IMR-90 (cell line): ENCODE results near the gene CCDC87. TPM values are rescaled to one million over a fixed set of nuclear protein-coding genes. Genes with fewer than 3 reads are reported as not detected.

Experiments
- ATAC-seq: fragments of 200-7000 bp; cut with Tn5 transposase; 2 replicates; pipeline ENCODE4 v1.9.1; 2020; ENCODE audit warnings: low read depth, mild to moderate bottlenecking, moderate library complexity
- BruUV-seq: library from RNA; stranded (reverse); fragments of 400-500 nt; replicated peaks from 2 replicates; lab custom pipeline; 2021; lab: Mats Ljungman, UMichigan
- CTCF ChIA-PET: fragments of 300-600 bp; formaldehyde crosslinking; extraction: SDS; loops from one replicate; lab custom pipeline; 2021; ENCODE audit warnings: antibody characterized with exemption; lab: Yijun Ruan, JAX
- POLR2A ChIA-PET: fragments of 300-600 bp; sonication (Branson Sonifier 250); formaldehyde crosslinking; loops from one replicate; lab custom pipeline; 2022; ENCODE audit warnings: antibody characterized with exemption; ENCODE audit not compliant: unreplicated experiment; lab: Charles Lee
- DNase-seq: peaks from one replicate; pipeline ENCODE4 v3.0.0; 2013
- H2AFZ ChIP-seq: replicated peaks from 2 replicates; pipeline ENCODE3; 2013; ENCODE audit warnings: low read length, mild to moderate bottlenecking; ENCODE audit not compliant: poor library complexity
- H2AK5ac ChIP-seq: 2 replicates; pipeline ENCODE4 v1.6.1; 2013; ENCODE audit warnings: low read depth, low read length, inconsistent platforms
- H2AK9ac ChIP-seq: replicated peaks from 2 replicates; pipeline ENCODE3; 2013; ENCODE audit warnings: mild to moderate bottlenecking, low read depth, low read length, moderate library complexity; ENCODE audit not compliant: poor library complexity
- H2BK120ac ChIP-seq: 2 replicates; pipeline ENCODE4 v1.6.1; 2013; ENCODE audit warnings: low read depth, low read length, inconsistent platforms
- H2BK15ac ChIP-seq: 3 replicates; pipeline ENCODE4 v1.6.1; 2013; ENCODE audit warnings: low read depth, low read length, inconsistent platforms
- H2BK20ac ChIP-seq: 2 replicates; pipeline ENCODE4 v1.6.1; 2013; ENCODE audit warnings: low read depth, mild to moderate bottlenecking, inconsistent platforms, low read length, moderate library complexity
- H2BK5ac ChIP-seq: 2 replicates; pipeline ENCODE4 v1.6.1; 2013; ENCODE audit warnings: mild to moderate bottlenecking, low read depth, low read length, inconsistent platforms; ENCODE audit not compliant: poor library complexity, severe bottlenecking
- H3K14ac ChIP-seq: replicated peaks from 2 replicates; pipeline ENCODE4 v1.6.1; 2013; ENCODE audit warnings: low read depth, low read length, inconsistent platforms
- H3K18ac ChIP-seq: 2 replicates; pipeline ENCODE4 v1.6.1; 2013; ENCODE audit warnings: low read depth, low read length, control low read depth
- H3K23ac ChIP-seq: 2 replicates; pipeline ENCODE4 v1.6.1; 2013; ENCODE audit warnings: low read depth, low read length, inconsistent platforms
- H3K27ac ChIP-seq: 2 replicates; pipeline ENCODE4 v1.5.1; 2013; ENCODE audit warnings: mild to moderate bottlenecking, control low read depth, low read length; ENCODE audit not compliant: insufficient read depth
- H3K27me3 ChIP-seq: 2 replicates; pipeline ENCODE4 v1.6.1; 2013; ENCODE audit warnings: low read length; ENCODE audit not compliant: control insufficient read depth, insufficient read depth
- H3K36me3 ChIP-seq: 2 replicates; pipeline ENCODE4 v1.6.1; 2013; ENCODE audit warnings: low read length, mixed read lengths; ENCODE audit not compliant: control insufficient read depth, insufficient read depth
- H3K4ac ChIP-seq: 2 replicates; pipeline ENCODE4 v1.6.1; 2013; ENCODE audit warnings: low read depth, low read length, inconsistent platforms
- H3K4me1 ChIP-seq: 2 replicates; pipeline ENCODE4 v1.6.1; 2013; ENCODE audit warnings: low read length, mixed read lengths; ENCODE audit not compliant: control insufficient read depth, insufficient read depth
- H3K4me2 ChIP-seq: 2 replicates; pipeline ENCODE4 v1.6.1; 2013; ENCODE audit warnings: low read depth, mild to moderate bottlenecking, control low read depth, low read length, moderate library complexity
- H3K4me3 ChIP-seq: 2 replicates; pipeline ENCODE4 v1.5.1; 2013; ENCODE audit warnings: low read depth, mild to moderate bottlenecking, control low read depth, low read length, moderate library complexity; ENCODE audit not compliant: insufficient read depth
- H3K56ac ChIP-seq: 2 replicates; pipeline ENCODE4 v1.6.1; 2013; ENCODE audit warnings: low read length, inconsistent platforms; ENCODE audit not compliant: insufficient read depth; ENCODE audit errors: extremely low read depth
- H3K79me1 ChIP-seq, 2 experiments: 2 replicates each; pipeline ENCODE4 v1.6.1; 2013; ENCODE audit warnings: low read length in 2 of 2, inconsistent platforms in 1 of 2, low read depth in 1 of 2
- H3K9ac ChIP-seq: 2 replicates; pipeline ENCODE4 v1.6.1; 2013; ENCODE audit warnings: low read depth, low read length, control low read depth
- H3K9me1 ChIP-seq: 2 replicates; pipeline ENCODE4 v1.6.1; 2013; ENCODE audit warnings: low read length, inconsistent platforms; ENCODE audit not compliant: insufficient read depth
- H3K9me3 ChIP-seq: 2 replicates; pipeline ENCODE4 v1.6.1; 2013; ENCODE audit warnings: low read length; ENCODE audit not compliant: control insufficient read depth, insufficient read depth
- H4K20me1 ChIP-seq: 2 replicates; pipeline ENCODE4 v1.6.1; 2013; ENCODE audit warnings: low read length, inconsistent platforms; ENCODE audit not compliant: insufficient read depth
- H4K5ac ChIP-seq: 2 replicates; pipeline ENCODE4 v1.6.1; 2013; ENCODE audit warnings: mild to moderate bottlenecking, low read depth, low read length, control low read depth
- H4K8ac ChIP-seq, 2 experiments: 2 replicates each; pipeline ENCODE4 v1.6.1; 2013; ENCODE audit warnings: low read depth in 2 of 2, low read length in 2 of 2, control low read depth in 1 of 2, inconsistent platforms in 1 of 2
- H4K91ac ChIP-seq: 2 replicates; pipeline ENCODE4 v1.6.1; 2013; ENCODE audit warnings: low read depth, low read length, inconsistent platforms; ENCODE audit not compliant: insufficient read depth
- BHLHE40 ChIP-seq: fragments of 150-350 bp; IDR thresholded peaks from 2 replicates; pipeline ENCODE4 v1.6.1; 2016; ENCODE audit warnings: mild to moderate bottlenecking, low read depth, low read length
- CEBPB ChIP-seq: IDR thresholded peaks from 2 replicates; pipeline ENCODE4 v1.6.1; 2012; ENCODE audit warnings: low read depth, low read length, improper control_type of control experiment
- CHD1 ChIP-seq: IDR thresholded peaks from 2 replicates; pipeline ENCODE4 v1.6.1; 2012; ENCODE audit warnings: low read depth, low read length, improper control_type of control experiment
- CTCF ChIP-seq: conservative IDR thresholded peaks from 2 replicates; pipeline ENCODE4 v1.5.1; 2012; ENCODE audit warnings: mild to moderate bottlenecking, low read depth, low read length, improper control_type of control experiment
- ELK1 ChIP-seq: fragments of 150-350 bp; IDR thresholded peaks from 2 replicates; pipeline ENCODE4 v1.6.1; 2016; ENCODE audit warnings: low read depth, mild to moderate bottlenecking, low read length, moderate library complexity, borderline replicate concordance
- FOS ChIP-seq: fragments of 150-350 bp; IDR thresholded peaks from 2 replicates; pipeline ENCODE4 v1.6.1; 2016; ENCODE audit warnings: low read depth, low read length
- MAFK ChIP-seq: IDR thresholded peaks from 2 replicates; pipeline ENCODE4 v1.6.1; 2012; ENCODE audit warnings: low read depth, low read length, improper control_type of control experiment
- MAZ ChIP-seq: IDR thresholded peaks from 2 replicates; pipeline ENCODE4 v1.6.1; 2012; ENCODE audit warnings: low read depth, mild to moderate bottlenecking, low read length, improper control_type of control experiment, moderate library complexity, borderline replicate concordance
- MXI1 ChIP-seq: IDR thresholded peaks from 2 replicates; pipeline ENCODE4 v1.6.1; 2012; ENCODE audit warnings: low read depth, mild to moderate bottlenecking, low read length, moderate library complexity, borderline replicate concordance
- NFE2L2 ChIP-seq: fragments of 150-350 bp; IDR thresholded peaks from 2 replicates; pipeline ENCODE4 v1.6.1; 2016; ENCODE audit warnings: low read depth, mild to moderate bottlenecking, low read length
- POLR2A ChIP-seq: IDR thresholded peaks from 2 replicates; pipeline ENCODE4 v1.6.1; 2012; ENCODE audit warnings: mild to moderate bottlenecking, low read depth, low read length
- RAD21 ChIP-seq: IDR thresholded peaks from 2 replicates; pipeline ENCODE4 v1.6.1; 2012; ENCODE audit warnings: low read length, improper control_type of control experiment
- RCOR1 ChIP-seq: IDR thresholded peaks from 2 replicates; pipeline ENCODE4 v1.6.1; 2012; ENCODE audit warnings: mild to moderate bottlenecking, low read length, improper control_type of control experiment; ENCODE audit not compliant: insufficient replicate concordance
- RFX5 ChIP-seq: IDR thresholded peaks from 2 replicates; pipeline ENCODE4 v1.8.0; 2012; ENCODE audit warnings: low read depth, mild to moderate bottlenecking, low read length, moderate library complexity
- SMC3 ChIP-seq: fragments of 150-350 bp; IDR thresholded peaks from 2 replicates; pipeline ENCODE4 v1.6.1; 2016; ENCODE audit warnings: low read depth, mild to moderate bottlenecking, antibody characterized with exemption, low read length, moderate library complexity
- WGBS, 2 experiments: methylation state at CpG; one replicate each; pipeline versions ENCODE4 v1.1.5 to v1.1.7; 2013; ENCODE audit warnings: missing lambda C conversion rate in 2 of 2; ENCODE audit not compliant: insufficient read length in 1 of 2; ENCODE audit errors: extremely low coverage in 2 of 2; 5-methylcytosine and 5-hydroxymethylcytosine counted together
- dilution Hi-C: fragments of 300-500 bp; cut with HindIII; formaldehyde crosslinking; loops from one replicate; pipeline ENCODE4 v1.14.3; 2018; ENCODE audit warnings: low sequenced_read_pairs; ENCODE audit not compliant: unreplicated experiment
- in situ Hi-C: fragments of 300-500 bp; cut with MboI; formaldehyde crosslinking; loops from 3 replicates; pipeline ENCODE4 v1.14.3; 2019; ENCODE audit warnings: low sequenced_read_pairs, inconsistent platforms, mixed read lengths
- intact Hi-C: fragments of 100-400 bp; cut with micrococcal nuclease; formaldehyde crosslinking; loops from 2 replicates; pipeline ENCODE4 v1.10.0; 2022
- polyA plus RNA-seq, 3 experiments: library from polyadenylated mRNA; depleted of rRNA; stranded (reverse); fragments of >200 nt; gene quantifications; 2 replicates each; pipeline ENCODE4 v1.2.3, GENCODE V29; 2012; ENCODE audit warnings: low replicate concordance in 1 of 3
- total RNA-seq: library from RNA; depleted of rRNA; stranded (reverse); fragments of >200 nt; gene quantifications from 2 replicates; pipeline ENCODE4 v1.2.3, GENCODE V29; 2012
- TF ChIP-seq, protein P1 (sequence below): fragments of 150-350 bp; IDR thresholded peaks from 2 replicates; pipeline ENCODE4 v1.6.1; 2017; ENCODE audit warnings: mild to moderate bottlenecking, antibody characterized with exemption, low read length, low read depth

CCDC87 gene
- total and polyA plus RNA-seq, 2 of the 4 experiments (the other 2 are of a cell fraction), result 0.18 to 0.19 TPM

- H2BK5ac ChIP-seq, result no peak overlapping the region
- no peak overlapping the region for H4K8ac ChIP-seq
- H3K9ac ChIP-seq, result no peak overlapping the region
- H2BK120ac ChIP-seq, result no peak overlapping the region
- TF ChIP-seq NFE2L2 (no peak), CEBPB (no peak), RCOR1 (no peak), SMC3 (no peak), CTCF (no peak), RAD21 (no peak), MAZ (no peak), FOS (no peak), RFX5 (no peak), POLR2A (no peak), MAFK (no peak), ELK1 (no peak), CHD1 (no peak), MXI1 (no peak), BHLHE40 (no peak)
- TF ChIP-seq, protein P1, sequence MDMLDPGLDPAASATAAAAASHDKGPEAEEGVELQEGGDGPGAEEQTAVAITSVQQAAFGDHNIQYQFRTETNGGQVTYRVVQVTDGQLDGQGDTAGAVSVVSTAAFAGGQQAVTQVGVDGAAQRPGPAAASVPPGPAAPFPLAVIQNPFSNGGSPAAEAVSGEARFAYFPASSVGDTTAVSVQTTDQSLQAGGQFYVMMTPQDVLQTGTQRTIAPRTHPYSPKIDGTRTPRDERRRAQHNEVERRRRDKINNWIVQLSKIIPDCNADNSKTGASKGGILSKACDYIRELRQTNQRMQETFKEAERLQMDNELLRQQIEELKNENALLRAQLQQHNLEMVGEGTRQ, result no peak
- H3K18ac ChIP-seq, result no peak overlapping the region
- peak overlapping the region; percentile 34 for H2AFZ ChIP-seq
- no peak overlapping the region for H3K14ac ChIP-seq
- no peaks in the 10 kb centered on the region for H3K9me3 ChIP-seq
- no peak overlapping the region for H3K23ac ChIP-seq
- no peak overlapping the region for H3K56ac ChIP-seq
- H3K36me3 ChIP-seq, result peaks cover 24% of the 10 kb centered on the region; the same call in 1 of the 2 replicates
- BruUV-seq, result no TSS peak
- no peak overlapping the region for H4K91ac ChIP-seq
- in situ Hi-C loops (no loop called here), intact Hi-C loops (no loop called here), dilution Hi-C loops (no loop called here)
- no peak overlapping the region for H2AK5ac ChIP-seq
- no peak overlapping the region for H3K4me3 ChIP-seq
- peaks cover 6% of the 10 kb centered on the region for H3K4me1 ChIP-seq
- H4K5ac ChIP-seq, result no peak overlapping the region
- H4K20me1 ChIP-seq, result peaks cover 4% of the 10 kb centered on the region; the same call in 1 of the 2 replicates
- H3K9me1 ChIP-seq, result peaks cover 5% of the 10 kb centered on the region; the same call in 1 of the 2 replicates
- POLR2A ChIA-PET, result interaction anchor here (0.6 kb wide), 1 partner anchor 25 kb away, joined by 3 read pairs; no protein-coding TSS in a partner anchor
- CTCF ChIA-PET, result no interaction called here
- no peak overlapping the region for H2BK15ac ChIP-seq
- no peak overlapping the region for H3K27ac ChIP-seq
- no peak for ATAC-seq
- H2AK9ac ChIP-seq, result no peak overlapping the region
- H3K4ac ChIP-seq, result no peak overlapping the region; the same call in 1 of the 2 replicates
- DNase-seq, result no peak
- no peak overlapping the region for H2BK20ac ChIP-seq
- peaks cover 2% of the 10 kb centered on the region; the same call in 1 of the 2 replicates for H3K27me3 ChIP-seq
- H3K4me2 ChIP-seq, result no peak overlapping the region
- 87% methylated on average over 3 of the region's 4 CpGs; no CpG with 5 or more reads in 1 of the 2 experiments for WGBS, 2 experiments
- H3K79me1 ChIP-seq, result peaks cover 3 to 19% of the 10 kb centered on the region in 2 experiments; a peak in 2 of 4 replicates
Observed at GRCh38 chr11:66541892-66542291, 51.0 kb downstream of the CCDC87 start.
